GM18907 (cell line): Measurements from ENCODE around the gene S100A2.
A peak's percentile ranks its signal among the peaks of the same experiment; 100 is the strongest.
"Not testable (repeated sequence)": the region's sequence is repeated elsewhere in the genome, so short reads cannot be mapped to it uniquely, and the experiment has no call there.

ENCODE experiments used
- ATAC-seq: cut with Tn5 transposase; IDR thresholded peaks from one replicate; pipeline ENCODE4 v1.9.1; 2021; ENCODE audit warnings: mild to moderate bottlenecking, moderate library complexity; ENCODE audit not compliant: unreplicated experiment

The S100A2 gene

DNA sequence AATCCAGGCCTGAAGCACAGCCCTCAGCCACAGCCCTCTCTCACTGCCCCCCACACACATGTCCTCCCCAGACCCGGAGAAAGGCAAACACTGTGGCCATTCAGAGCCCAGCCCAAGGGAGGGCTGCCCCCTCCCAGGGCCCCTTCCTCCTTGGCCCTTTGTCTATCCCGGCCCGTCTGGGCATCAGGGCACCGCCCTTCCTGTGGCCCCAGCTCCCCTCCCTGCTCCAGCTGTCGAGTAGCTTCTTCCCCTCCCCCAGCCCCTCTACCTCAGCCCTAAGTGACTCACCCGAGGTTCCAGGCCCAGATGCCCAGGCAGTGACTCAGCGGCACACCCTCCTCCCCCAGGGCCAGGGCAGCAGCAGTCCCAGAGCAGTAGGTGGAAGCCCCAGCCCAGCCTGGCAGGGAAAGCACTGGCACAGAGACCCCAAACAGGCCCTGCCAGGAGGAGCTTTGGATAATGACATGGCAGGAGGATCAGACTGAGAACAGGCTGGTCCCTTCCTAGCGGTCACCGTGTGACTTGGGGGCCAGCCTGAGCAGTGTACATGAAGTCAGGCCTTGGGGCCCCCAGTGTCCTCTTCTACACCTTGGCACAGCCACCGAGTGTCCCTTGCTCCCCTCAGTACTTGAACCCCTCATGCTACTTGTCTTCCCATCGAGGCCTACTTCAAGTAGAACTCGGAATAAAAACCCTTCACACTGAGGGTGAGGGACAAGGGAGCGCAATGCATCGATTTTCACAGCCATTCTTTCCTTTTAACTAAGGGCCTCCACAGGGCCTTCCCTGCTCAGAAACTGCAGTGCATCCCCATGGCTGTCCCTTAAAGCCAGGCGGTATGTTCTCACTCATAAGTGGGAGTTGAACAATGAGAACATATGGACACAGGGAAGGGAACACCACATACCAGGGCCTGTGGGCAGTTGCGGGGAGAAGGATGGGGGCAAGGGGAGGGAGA lies 1.0 kb upstream of the S100A2 start:
- ATAC-seq = peak; percentile 38

DNA sequence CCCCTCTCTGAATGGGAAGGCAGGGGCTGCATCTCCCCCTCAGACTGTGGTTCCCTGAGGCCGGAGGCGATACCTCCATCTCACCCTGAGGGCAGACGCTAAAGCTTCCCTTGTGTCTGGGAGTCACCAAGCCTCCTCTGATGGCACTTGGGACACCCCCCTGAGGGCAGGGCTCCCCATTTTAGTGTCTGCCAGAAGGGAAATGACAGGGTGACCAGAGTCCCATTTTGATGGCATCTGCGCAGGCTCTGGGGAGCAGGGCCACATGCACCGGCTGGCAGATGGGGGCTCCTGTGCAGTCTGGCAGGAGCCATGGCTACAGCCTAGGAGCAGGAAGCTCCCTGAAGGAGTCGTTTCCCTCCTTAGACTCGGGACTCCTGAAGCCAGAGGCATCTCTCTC lies 1.7 kb downstream of the S100A2 start:
- ATAC-seq = no peak

DNA sequence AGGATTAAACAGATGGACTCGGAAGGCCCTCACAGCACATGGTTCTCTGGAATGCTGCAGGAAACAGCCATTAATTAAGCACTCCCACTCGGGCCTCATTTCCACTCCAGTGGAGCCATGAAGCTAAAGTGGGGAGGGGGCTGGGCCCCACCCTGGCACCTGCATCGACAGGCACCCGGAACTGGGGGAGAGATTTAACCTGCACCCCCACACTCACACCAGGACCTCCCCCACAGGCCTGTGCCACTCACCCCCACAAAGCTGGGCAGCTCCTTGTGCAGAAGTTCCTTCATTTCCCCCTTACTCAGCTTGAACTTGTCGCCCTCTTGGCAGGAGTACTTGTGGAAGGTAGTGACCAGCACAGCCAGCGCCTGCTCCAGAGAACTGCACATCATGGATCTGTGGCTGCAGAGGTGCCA lies 2.2 kb downstream of the S100A2 start:
- ATAC-seq = no peak

DNA sequence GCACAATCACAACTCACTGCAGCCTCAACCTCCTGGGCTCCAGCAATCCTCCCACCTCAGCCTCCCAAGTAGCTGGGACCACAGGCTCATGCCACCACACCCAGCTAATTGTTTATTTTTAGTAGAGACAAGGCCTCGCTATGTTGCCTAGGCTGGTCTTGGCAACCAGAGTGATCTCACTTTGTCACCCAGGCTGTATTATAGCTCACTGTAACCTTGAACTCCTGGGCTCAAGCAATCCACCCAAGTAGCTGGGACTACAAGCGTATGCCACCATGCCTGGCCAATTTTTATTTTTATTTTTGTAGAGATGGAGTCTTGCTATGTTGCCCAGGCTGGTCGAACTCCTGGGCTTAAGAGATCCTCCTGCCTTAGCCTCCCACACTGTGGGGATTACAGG lies 3.6 kb downstream of the S100A2 start:
- not testable (repeated sequence) for ATAC-seq

DNA sequence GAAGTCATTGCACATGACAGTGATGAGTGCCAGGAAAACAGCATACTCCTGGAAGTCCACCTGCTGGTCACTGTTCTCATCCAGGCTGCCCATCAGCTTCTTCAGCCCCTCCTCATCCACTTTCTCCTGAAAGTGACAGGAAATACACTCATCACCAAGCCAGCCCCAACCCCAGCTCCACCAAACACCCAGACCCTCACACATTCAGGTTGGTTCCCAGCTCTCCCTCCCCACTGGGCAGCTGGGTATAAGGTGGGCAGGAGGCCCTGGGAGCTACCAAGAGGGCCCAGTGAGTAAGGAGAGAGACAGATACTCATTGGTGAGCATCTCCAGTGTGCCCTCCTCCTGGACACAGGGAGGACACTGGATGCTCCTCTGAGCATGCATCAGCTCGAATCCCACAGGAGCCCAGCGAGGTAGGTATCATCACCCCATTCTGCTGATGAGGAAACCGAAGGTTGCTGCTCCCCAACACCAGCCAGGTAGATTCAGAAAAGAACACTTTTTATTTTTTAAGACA lies 4.1 kb downstream of the S100A2 start:
- no peak for ATAC-seq

DNA sequence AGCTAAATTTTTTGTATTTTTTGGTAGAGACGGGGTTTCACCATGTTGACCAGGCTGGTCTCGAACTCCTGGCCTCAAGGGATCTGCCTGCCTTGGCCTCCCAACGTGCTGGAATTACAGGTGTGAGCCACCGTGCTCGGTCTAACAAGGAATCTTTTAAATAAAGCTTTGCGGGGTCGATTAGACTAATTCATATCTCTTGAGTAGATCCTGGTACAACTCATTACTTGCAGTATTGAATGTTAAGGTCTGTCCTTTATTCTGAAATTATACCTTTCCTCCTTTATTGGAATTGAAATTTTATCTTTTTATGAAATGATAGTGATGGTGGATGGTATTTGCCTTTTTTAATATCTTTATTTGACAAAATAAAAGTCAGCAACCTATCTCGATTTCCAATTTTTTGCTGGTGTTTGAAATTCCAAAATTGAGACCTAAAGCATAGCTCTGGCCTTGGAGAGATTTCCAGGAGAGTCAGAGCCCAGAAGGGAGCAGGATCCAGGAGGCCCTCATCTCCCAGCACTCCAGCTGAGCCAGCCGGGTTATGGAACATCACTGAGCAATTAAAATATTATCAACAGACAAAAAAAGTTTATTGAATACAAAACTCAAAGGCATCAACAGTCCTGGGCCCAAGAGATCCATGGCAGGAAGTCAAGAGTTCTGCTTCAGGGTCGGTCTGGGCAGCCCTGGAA lies 4.7 kb downstream of the S100A2 start:
- no peak for ATAC-seq

DNA sequence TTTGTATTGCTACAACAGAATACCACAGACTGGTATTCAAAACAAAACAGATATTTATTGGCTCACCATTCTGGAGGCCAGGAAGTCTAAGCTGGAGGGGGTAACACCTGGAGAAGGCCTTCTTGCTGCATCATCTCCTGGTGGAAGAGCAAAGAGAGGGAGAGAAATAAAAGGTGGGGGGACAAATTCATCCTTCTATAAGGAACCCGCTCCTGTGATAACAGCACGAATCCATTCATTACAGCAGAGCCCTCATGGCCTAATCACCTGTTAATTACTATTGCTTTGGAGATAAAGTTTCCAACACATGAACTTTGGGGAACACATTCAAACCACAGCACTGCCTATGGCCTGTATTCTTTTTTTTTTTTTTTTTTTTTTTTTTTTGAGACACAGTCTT lies 5.4 kb downstream of the S100A2 start:
- no peak for ATAC-seq

DNA sequence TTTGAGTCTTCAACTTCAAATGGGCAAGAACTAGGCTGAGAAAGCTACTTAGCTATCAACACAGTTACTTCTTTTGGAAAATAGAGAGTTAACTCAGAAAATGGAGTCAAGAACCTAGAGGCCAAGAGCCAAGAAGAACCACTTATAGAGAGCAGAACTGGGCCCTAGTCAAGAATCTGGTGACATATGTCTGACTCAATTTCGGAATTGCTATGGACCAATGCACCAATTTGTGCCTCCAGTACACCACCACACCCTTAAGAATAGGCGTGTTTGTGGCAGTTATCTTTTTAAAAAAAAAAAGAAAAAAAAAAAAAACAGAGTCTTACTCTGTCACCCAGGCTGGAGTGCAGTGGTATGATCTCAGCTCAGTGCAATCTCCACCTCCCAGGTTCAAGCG lies 7.8 kb downstream of the S100A2 start:
- no peak for ATAC-seq

DNA sequence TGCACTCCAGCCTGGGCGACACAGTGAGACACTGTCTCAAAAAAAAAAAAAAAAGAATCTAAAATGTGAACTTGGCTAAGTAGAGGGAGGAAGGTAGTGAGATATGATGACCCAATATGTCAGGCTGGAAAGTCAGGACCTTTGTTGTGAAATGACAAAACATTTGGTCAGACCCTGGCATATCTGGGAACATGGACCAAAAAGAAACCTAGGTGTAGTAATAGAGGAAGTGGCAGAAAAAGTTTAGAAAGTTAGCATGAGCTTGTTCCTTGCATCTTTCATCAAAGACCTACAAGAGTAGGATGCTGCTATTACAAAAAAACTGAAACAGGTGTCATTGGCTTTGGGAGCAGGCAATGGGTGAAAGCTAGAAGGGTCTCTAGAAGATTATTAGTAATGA lies 9.3 kb downstream of the S100A2 start:
- no peak for ATAC-seq

DNA sequence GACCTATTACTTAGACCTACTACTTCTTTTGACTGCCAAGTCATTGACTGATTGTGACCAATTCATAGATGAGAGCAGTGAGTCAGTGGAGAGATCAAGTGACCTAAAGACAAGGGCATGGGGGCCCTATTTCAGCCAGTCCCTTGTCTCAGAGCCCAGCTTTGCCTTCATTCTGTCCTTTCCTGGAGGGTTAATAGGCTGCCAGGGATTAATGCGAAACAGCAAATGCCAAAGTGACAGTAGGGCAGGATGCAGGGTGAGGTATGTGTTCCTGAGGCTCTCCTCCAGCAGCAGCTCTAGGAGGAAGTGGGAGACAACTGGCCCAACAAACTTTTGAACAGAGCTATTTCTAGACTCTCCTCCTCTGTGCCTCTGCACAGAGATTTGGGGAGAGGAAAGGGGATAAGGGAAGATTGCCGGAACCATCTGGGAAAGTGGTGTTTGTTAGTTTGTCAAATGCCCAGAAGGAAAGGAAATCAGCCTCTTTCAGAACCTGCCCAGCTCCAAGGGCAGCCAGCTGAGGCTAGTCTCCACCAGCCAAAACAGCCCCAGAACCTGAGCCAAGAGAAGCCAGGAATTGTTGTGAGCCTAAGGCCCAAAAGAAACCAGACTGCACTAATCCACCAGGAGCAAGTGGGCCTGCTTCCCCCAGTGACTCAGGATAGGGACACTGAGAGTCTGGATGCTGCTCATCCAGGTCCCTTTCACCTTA lies 11.7 kb downstream of the S100A2 start:
- no peak for ATAC-seq

DNA sequence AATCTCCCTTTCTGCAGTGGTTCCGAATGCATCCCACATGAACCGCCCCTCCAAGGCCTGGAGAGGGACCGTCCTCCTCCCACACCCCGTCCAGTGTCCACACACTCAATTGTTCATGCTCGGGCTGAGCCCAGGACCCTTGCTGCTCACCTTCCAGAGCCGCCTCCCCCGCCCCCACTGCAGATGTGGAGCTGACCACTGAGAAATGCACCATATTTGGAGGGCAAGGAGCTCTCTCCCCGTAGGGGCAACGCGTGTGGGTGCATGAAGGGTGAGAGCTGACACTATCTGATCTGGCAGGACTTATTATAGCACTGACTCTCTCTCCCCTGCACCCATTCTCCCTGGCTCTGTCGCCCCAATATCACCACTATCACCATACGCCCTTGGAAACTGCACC lies 12.5 kb downstream of the S100A2 start:
- no peak for ATAC-seq

DNA sequence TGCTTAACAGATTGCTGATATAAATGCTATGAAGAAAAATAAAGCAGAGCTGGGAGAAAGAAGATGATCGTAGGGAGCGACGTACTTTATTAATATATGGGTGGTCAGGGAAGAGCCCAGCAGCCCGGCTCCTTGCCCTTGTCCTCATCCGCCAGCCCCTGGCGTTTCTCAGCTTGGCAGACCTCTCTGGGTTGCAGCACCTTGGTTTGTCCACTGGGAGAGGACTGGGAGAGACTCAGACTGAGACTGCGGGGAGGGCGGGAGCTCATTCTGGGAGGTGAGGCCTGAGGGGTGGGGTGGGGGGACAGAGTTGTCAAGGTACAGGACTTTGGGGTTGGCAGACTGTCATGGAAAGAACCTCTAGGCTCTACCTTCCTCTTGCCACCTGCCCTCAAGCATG lies 13.3 kb downstream of the S100A2 start:
- ATAC-seq = no peak

DNA sequence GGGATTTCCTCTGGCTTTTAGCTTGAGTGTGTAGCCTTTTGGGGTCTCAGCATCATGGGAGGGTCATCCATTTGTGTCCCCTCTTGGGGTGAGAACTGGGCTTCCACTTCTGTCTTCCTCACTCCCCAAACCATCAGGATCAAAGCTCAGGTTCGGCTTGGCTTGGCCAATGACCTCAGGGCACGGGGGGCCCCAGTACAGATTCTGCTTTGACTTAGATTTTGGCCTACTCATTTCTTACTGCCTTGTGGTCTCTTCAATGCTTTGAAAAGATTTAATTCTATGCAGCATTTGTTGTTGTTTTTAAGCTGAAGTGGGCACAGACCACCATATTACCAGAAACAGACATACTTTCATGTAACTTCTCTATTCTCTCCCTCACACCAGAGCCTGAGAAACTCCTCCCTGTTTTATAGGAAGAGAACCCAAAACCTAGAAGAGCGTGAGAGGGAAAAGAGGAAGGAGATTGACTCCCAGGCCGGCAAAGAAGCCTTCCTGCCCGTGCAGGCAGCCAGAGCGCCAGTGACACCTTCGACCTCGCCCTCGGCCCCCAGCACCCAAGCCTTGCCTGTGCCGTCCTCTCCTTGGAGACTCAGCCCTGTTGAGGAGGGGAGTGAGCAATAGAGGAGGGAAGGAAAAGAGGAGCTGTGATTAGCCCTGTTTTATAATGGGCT lies 14.7 kb downstream of the S100A2 start:
- no peak for ATAC-seq

DNA sequence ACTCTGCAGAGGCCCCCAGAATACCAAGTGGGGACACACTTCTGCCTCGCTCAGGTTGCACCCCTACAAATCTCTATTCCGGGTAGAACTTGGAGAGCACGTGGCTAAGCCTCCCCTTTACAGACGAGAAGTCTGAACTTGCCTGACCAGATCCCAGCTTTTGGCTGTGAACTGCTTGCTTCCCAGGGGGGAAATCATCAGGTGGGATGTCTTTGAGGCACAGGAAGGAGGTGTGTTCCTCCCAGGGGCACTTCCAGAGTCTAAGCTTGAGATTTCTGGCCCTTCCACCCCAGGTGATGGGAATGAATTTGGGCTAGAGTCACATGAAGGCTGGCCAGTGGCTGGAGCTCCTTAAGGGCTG lies 15.3 kb downstream of the S100A2 start:
- ATAC-seq = no peak

DNA sequence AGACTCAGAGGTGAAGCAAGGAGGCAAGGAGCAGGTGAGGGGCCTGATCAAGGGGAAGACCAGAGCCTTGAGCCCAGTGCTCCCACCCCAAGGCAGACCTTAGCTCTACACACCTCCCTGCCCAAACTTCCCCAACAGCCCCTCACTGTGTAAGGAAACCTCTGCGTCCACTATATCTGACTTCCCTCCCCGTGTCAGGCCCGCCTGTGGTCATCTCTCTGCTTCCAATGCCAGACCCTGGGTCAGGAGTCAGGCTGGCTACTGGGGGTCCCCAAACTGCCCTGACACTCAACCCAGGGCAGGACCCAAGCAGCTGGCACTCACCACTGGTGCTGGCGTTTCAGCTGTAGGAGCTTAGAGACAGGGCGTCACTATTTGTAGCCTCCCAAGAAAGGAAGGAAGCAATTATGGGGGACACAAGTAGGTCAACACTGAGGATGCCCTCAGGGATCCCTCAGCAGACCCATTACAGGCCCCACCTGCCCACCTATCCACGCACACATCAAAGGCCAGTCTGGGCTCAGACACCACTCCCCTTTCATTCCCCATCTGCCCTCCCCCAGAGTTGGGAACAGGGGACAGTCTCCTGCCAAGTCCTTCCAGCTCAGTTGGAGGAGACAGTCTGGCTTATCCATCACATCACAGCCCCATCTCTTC lies 15.8 kb downstream of the S100A2 start:
- ATAC-seq = no peak

DNA sequence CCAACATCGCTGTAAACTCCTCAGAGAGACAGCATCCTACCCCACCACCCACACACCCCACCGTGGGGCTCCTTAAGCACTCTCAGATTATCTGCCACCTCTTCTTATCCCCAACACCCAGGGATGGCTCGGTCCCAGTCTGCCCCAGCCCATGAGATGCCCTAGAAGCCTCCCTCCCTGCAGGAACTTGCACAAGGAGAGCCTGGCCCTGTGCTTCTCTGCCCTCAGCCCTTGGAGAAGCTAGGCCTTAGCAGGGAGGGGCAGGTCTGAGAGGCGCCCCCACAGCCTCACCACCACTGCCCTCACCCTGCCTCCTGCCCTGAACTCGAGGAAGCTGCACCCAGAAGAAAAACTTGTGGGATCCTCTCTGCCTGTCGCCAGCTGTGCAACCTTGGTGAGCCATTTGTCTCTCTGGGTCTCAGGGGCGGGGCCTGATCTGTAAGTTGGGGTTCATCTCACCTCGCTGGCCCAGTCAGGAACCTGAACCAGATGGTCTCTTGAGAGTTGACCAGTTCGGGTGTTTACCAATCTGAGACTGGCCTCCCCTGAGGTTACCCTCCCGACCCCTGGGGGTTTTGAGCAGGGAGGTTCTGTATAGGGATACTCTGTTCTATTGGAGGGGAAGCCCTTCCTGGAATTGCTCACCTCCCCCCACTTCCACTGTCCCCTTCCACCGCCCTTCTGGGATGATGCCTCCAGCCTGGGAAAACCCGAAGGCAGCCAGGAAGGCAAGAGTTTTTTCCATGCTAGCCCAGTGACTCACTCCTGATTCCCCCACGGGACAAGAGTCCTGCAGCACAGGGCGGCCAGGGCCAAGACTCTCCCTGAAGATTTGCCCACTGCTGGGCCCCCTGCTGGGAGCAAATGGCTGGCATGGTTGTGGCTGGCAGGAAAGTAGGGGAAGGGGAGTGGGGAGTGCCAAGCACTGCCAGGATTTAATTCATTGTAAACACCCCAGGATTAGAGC lies 16.6 kb downstream of the S100A2 start, which contains the start of gene S100A3:
S100A3 (minus strand) TSS at position 537 of the 967 bp plus-strand sequence. CDS start 773 bp downstream, outside the sequence.
- ATAC-seq = no peak

DNA sequence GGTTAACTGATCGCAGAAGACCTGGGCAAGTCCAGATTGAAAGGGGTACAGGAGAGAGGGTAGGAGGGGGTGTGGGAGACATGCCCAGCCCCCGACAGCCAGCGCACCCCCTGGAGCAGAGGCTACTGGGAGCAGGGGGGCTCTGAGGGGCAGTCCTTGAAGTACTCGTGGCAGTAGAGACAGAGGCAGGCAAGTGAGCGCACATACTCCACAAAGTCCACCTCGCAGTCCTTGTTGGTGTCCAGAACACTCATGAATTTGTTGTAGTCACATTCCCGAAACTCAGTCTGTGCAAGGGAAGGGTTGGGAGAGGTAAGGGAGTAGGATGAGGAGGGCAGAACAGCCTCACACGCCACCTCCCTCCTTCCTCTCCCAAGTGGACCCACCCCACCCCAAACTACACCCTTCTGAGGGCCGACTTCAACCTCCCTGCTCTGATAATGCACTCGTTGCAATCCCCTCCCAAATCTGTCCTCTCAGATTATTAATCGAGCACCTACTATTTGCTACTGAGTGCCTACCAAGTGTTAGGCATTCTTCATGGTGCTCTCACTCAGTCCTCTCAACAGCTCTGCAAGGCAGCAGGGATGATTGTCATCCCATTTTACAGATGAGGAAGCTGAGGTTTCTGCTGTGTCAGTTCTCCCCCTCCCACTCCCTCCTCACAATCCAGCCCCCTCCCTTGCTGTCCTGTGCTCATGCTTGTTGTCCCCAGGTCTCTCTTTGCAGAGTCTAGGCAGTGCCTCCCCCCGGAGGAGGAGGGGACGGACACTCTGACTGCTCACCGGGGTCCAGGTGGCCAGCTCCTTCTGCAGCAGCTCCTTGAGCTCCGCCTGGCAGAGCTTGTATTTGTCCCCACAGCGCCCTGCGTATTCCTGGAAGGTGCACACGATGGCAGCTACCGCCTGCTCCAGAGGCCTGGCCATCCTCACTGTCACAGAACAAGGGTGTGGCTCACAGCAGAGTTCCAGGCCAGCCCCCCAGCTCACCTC lies 17.8 kb downstream of the S100A2 start:
- no peak for ATAC-seq
